Breast epithelium (tissue), 3 donors: ENCODE data around the gene EDC3.

Experiments
- POLR2A ChIP-seq: fragments of 450-650 bp; IDR thresholded peaks from one replicate; pipeline ENCODE4 v1.6.1; 2016; ENCODE audit warnings: antibody characterized with exemption, mild to moderate bottlenecking, moderate library complexity
- POLR2AphosphoS5 ChIP-seq, 3 donors: sonication (generic); formaldehyde crosslinking; IDR thresholded peaks; one replicate each; pipeline ENCODE4 v1.6.1; 2017; ENCODE audit warnings: antibody characterized with exemption in 3 of 3
- TF ChIP-seq, protein P1 (sequence below), 3 donors: fragments of 450-650 bp; IDR thresholded peaks; one replicate each; pipeline ENCODE4 v1.5.1; 2016 to 2017; ENCODE audit warnings: antibody characterized with exemption in 3 of 3, mild to moderate bottlenecking in 3 of 3, moderate library complexity in 3 of 3

DNA sequence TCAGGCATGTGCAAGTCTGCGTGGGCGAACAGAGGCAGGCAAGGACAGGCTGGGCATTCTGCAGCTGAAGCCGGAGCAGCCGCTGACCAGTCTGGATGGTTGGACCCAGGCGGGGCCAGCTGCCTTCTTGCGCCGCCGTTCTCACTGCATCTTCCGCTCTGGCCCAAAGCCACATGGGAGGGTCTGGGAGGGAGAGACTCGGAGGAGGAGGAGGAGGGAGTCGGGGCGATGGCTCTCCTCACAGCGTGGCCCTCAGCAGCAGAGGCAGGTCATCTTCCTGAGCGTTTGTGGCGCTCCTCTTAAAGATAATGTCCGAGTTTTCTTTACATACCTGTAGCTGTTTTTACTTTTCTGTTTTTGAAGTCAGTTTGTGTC is 74.3 kb downstream of the EDC3 start:
- TF ChIP-seq, protein P1, sequence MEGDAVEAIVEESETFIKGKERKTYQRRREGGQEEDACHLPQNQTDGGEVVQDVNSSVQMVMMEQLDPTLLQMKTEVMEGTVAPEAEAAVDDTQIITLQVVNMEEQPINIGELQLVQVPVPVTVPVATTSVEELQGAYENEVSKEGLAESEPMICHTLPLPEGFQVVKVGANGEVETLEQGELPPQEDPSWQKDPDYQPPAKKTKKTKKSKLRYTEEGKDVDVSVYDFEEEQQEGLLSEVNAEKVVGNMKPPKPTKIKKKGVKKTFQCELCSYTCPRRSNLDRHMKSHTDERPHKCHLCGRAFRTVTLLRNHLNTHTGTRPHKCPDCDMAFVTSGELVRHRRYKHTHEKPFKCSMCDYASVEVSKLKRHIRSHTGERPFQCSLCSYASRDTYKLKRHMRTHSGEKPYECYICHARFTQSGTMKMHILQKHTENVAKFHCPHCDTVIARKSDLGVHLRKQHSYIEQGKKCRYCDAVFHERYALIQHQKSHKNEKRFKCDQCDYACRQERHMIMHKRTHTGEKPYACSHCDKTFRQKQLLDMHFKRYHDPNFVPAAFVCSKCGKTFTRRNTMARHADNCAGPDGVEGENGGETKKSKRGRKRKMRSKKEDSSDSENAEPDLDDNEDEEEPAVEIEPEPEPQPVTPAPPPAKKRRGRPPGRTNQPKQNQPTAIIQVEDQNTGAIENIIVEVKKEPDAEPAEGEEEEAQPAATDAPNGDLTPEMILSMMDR (IDR thresholded peaks at IDR 0.05) = no peak
- TF ChIP-seq POLR2A = no peak
- no peak for TF ChIP-seq POLR2AphosphoS5 (IDR thresholded peaks at IDR 0.05)
